ENCODE data around the gene ABCG1. TPM values are rescaled to one million over a fixed set of nuclear protein-coding genes. Genes with fewer than 3 reads are reported as not detected.

Gene ABCG1
- total and polyA plus RNA-seq, 2 donors (not counting 3 experiments of a cell fraction or from before 2014, with no cell fraction given), result 6.7 to 19.6 TPM

GRCh38 chr21:42254083-42254482 lies 35.1 kb downstream of the ABCG1 start:
- no peaks in the 10 kb centered on the region for H3K9me3 ChIP-seq (replicated peaks; ENCODE audit: control insufficient read depth, insufficient read depth, low read length)
- no peak overlapping the region for H3K4me3 ChIP-seq (replicated peaks in 1 of 3; ENCODE audit: insufficient read depth in 1 of 3, low read depth in 1 of 3, low read length in 3 of 3)
- H3K27me3 ChIP-seq (ENCODE audit: control insufficient read depth in 2 of 2, insufficient read depth in 2 of 2, low read length in 2 of 2), result no peaks in the 10 kb centered on the region
- H3K9ac ChIP-seq (replicated peaks; ENCODE audit: extremely low read depth, insufficient read depth, low read length), result no peak overlapping the region
- H3K4me2 ChIP-seq (ENCODE audit: insufficient read depth, low read length), result no peak overlapping the region
- no TSS peak for BruUV-seq (replicated peaks)
- dilution Hi-C loops (cut with MboI; ENCODE audit: extremely low pct_ligation_motif_present, low sequenced_read_pairs) (no loop called here), intact Hi-C loops (cut with micrococcal nuclease) (no loop called here)
- H3K9me1 ChIP-seq (replicated peaks; ENCODE audit: control insufficient read depth, extremely low read depth, insufficient read depth, low read length), result no peaks in the 10 kb centered on the region
- H2AFZ ChIP-seq (ENCODE audit: low read depth, low read length), result no peak overlapping the region
- H3K4me1 ChIP-seq (ENCODE audit: control insufficient read depth, extremely low read depth, insufficient read depth, low read length), result no peaks in the 10 kb centered on the region
- TF ChIP-seq POLR2AphosphoS5 (IDR thresholded peaks at IDR 0.05; ENCODE audit: insufficient read depth, low read depth, low read length) (no peak), JUN (IDR thresholded peaks at IDR 0.05; ENCODE audit: borderline replicate concordance, insufficient read depth, insufficient read length, low read depth) (no peak), EZH2 (IDR thresholded peaks at IDR 0.05; ENCODE audit: borderline replicate concordance, low read depth, low read length, severe bottlenecking) (no peak), MAX (IDR thresholded peaks at IDR 0.05; ENCODE audit: insufficient read depth, insufficient read length) (no peak), GATA2 (IDR thresholded peaks at IDR 0.05; ENCODE audit: insufficient read depth, insufficient read length, low read depth, low read length) (no peak), FOS (IDR thresholded peaks at IDR 0.05; ENCODE audit: borderline replicate concordance, insufficient read depth, low read length) (no peak), MYC (IDR thresholded peaks at IDR 0.05; ENCODE audit: low read depth, low read length) (no peak), POLR2A (IDR thresholded peaks at IDR 0.05; ENCODE audit: low read depth, low read length) (no peak), CTCF (IDR thresholded peaks at IDR 0.05; ENCODE audit: extremely low read depth in 1 of 2, insufficient read depth in 1 of 2, low read depth in 1 of 2, low read length in 2 of 2) (no peak)
- DNase-seq (ENCODE audit: low read depth, low spot score) (no peak), FAIRE-seq (no peak)
- ChIA-PET POLR2A (no interaction called here), CTCF (interaction anchor here (1.8 to 2.1 kb wide), 2 partner anchors 106 to 109 kb away, joined by 6 to 7 read pairs; no protein-coding TSS in a partner anchor)
- H3K27ac ChIP-seq (ENCODE audit: insufficient read depth, low read depth, low read length), result no peak overlapping the region
- H4K20me1 ChIP-seq (replicated peaks; ENCODE audit: control insufficient read depth, extremely low read depth, insufficient read depth, low read length), result no peaks in the 10 kb centered on the region
- no peaks in the 10 kb centered on the region for H3K36me3 ChIP-seq (ENCODE audit: control insufficient read depth in 2 of 2, extremely low read depth in 1 of 2, insufficient read depth in 2 of 2, low read length in 2 of 2)
- H3K79me2 ChIP-seq (ENCODE audit: control insufficient read depth, insufficient read depth, low read length), result no peaks in the 10 kb centered on the region

Data from endothelial cell of umbilical vein (primary cell).